Measurements from ENCODE around the gene SYNGAP1. TPM values are rescaled to one million over a fixed set of nuclear protein-coding genes. Genes with fewer than 3 reads are reported as not detected.

Gene SYNGAP1
- total and polyA plus RNA-seq, 9 of the 15 experiments (the other 6 are each of a cell fraction or from before 2014, with no cell fraction given), result 0.01 to 22.8 (median 3.2) TPM

GRCh38 chr6:33454009-33454946 is 34.4 kb downstream of the SYNGAP1 start, which contains the start of gene ZBTB9 (continued):
- TF ChIP-seq, protein P1, sequence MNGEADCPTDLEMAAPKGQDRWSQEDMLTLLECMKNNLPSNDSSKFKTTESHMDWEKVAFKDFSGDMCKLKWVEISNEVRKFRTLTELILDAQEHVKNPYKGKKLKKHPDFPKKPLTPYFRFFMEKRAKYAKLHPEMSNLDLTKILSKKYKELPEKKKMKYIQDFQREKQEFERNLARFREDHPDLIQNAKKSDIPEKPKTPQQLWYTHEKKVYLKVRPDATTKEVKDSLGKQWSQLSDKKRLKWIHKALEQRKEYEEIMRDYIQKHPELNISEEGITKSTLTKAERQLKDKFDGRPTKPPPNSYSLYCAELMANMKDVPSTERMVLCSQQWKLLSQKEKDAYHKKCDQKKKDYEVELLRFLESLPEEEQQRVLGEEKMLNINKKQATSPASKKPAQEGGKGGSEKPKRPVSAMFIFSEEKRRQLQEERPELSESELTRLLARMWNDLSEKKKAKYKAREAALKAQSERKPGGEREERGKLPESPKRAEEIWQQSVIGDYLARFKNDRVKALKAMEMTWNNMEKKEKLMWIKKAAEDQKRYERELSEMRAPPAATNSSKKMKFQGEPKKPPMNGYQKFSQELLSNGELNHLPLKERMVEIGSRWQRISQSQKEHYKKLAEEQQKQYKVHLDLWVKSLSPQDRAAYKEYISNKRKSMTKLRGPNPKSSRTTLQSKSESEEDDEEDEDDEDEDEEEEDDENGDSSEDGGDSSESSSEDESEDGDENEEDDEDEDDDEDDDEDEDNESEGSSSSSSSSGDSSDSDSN (IDR thresholded peaks at IDR 0.05; ENCODE audit: borderline replicate concordance in 1 of 2, low read depth in 2 of 2, low read length in 2 of 2), result peak; percentile 88 to 94; a peak in 3 of 4 replicates
- TF ChIP-seq NEUROD1 (IDR thresholded peaks at IDR 0.05; ENCODE audit: borderline replicate concordance, low read depth, low read length, partially characterized antibody) (peak; percentile 93), GATAD2B (IDR thresholded peaks at IDR 0.05; ENCODE audit: borderline replicate concordance) (no peak), LCOR (CRISPR knock-in tag; IDR thresholded peaks at IDR 0.05) (peak; percentile 81), KDM1A (IDR thresholded peaks at IDR 0.05) (no peak; a peak in 2 of 4 replicates), RBBP5 (IDR thresholded peaks at IDR 0.05; ENCODE audit: borderline replicate concordance, insufficient read depth, low read length, poor library complexity, severe bottlenecking) (peak; percentile 89), TFAM (CRISPR knock-in tag; conservative IDR thresholded peaks at IDR 0.05) (no peak), ELK3 (CRISPR knock-in tag; IDR thresholded peaks at IDR 0.05) (no peak), CEBPZ (IDR thresholded peaks at IDR 0.05; ENCODE audit: borderline replicate concordance, low read depth, low read length) (no peak), MCM3 (IDR thresholded peaks at IDR 0.05) (no peak), SIN3B (IDR thresholded peaks at IDR 0.05; ENCODE audit: low read depth) (peak; percentile 84), ZC3H4 (CRISPR knock-in tag; IDR thresholded peaks at IDR 0.05; ENCODE audit: borderline replicate concordance) (no peak), ZNF77 (CRISPR knock-in tag; IDR thresholded peaks at IDR 0.05) (no peak), HNRNPUL1 (IDR thresholded peaks at IDR 0.05; ENCODE audit: low read length) (no peak), MTA1 (IDR thresholded peaks at IDR 0.05; ENCODE audit: borderline replicate concordance) (no peak), MTA2 (IDR thresholded peaks at IDR 0.05; ENCODE audit: low read depth) (no peak), TRIM28 (IDR thresholded peaks at IDR 0.05) (no peak), ZSCAN29 (IDR thresholded peaks at IDR 0.05) (no peak)
- TF ChIP-seq, protein P2, sequence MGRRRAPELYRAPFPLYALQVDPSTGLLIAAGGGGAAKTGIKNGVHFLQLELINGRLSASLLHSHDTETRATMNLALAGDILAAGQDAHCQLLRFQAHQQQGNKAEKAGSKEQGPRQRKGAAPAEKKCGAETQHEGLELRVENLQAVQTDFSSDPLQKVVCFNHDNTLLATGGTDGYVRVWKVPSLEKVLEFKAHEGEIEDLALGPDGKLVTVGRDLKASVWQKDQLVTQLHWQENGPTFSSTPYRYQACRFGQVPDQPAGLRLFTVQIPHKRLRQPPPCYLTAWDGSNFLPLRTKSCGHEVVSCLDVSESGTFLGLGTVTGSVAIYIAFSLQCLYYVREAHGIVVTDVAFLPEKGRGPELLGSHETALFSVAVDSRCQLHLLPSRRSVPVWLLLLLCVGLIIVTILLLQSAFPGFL (CRISPR knock-in tag; IDR thresholded peaks at IDR 0.05), result no peak
- TF ChIP-seq, protein P3, sequence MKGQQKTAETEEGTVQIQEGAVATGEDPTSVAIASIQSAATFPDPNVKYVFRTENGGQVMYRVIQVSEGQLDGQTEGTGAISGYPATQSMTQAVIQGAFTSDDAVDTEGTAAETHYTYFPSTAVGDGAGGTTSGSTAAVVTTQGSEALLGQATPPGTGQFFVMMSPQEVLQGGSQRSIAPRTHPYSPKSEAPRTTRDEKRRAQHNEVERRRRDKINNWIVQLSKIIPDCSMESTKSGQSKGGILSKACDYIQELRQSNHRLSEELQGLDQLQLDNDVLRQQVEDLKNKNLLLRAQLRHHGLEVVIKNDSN (CRISPR knock-in tag; IDR thresholded peaks at IDR 0.05), result peak; percentile 60; the same call in 1 of the 2 replicates
